Measurements from ENCODE around the gene CST4. TPM values are rescaled to one million over a fixed set of nuclear protein-coding genes. Genes with fewer than 3 reads are reported as not detected.
"Not testable (repeated sequence)": the region's sequence is repeated elsewhere in the genome, so short reads cannot be mapped to it uniquely, and the experiment has no call there.

The CST4 gene
- total RNA-seq, 1 experiment from 2014 or later = not detected

GRCh38 chr20:23637282-23638221 is 51.3 kb downstream of the CST4 start, which contains the start of gene CST3:
TSS of gene CST3 (minus strand) at chr20:23637955. CDS start at chr20:23637862, 93 bp downstream.
- DNase-seq = peak; percentile 93
- H3K36me3 ChIP-seq (replicated peaks; ENCODE audit: control insufficient read depth, insufficient read depth, low read length) = no peaks in the 10 kb centered on the region; the same call in 1 of the 2 replicates
- H3K4me3 ChIP-seq (ENCODE audit: insufficient read depth, low read depth, low read length) = peak within 1 kb of the TSS; percentile 84
- H3K27me3 ChIP-seq (ENCODE audit: control insufficient read depth, insufficient read depth, low read length) = peaks cover 4% of the 10 kb centered on the region; the same call in 1 of the 2 replicates

DNA sequence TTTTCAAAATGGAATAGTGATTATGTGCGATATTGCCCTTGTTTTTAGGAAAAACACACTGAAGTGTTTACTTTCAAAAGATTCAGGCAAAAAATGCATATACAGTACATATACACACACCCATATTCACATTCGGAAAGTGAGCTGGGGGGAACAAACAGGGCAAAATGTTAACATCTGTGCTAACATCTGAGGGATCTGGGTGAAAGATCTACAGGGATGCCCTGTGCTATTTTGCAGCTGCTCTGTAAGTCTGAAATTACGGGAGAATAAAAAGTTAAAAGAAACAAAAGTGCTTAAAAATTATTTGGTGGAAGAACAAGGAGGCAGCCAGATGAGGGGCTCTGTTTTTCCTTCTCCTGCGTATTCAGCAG is 51.9 kb downstream of the CST4 start:
- H3K36me3 ChIP-seq (replicated peaks; ENCODE audit: control insufficient read depth, insufficient read depth, low read length) = no peaks in the 10 kb centered on the region; the same call in 1 of the 2 replicates
- no peak for DNase-seq
- H3K27me3 ChIP-seq (ENCODE audit: control insufficient read depth, insufficient read depth, low read length) = peaks cover 4% of the 10 kb centered on the region; the same call in 1 of the 2 replicates
- H3K4me3 ChIP-seq (ENCODE audit: insufficient read depth, low read depth, low read length) = peak overlapping the region; percentile 84

GRCh38 chr20:23636182-23636907 is 52.5 kb downstream of the CST4 start:
- no peaks in the 10 kb centered on the region; the same call in 1 of the 2 replicates for H3K36me3 ChIP-seq (replicated peaks; ENCODE audit: control insufficient read depth, insufficient read depth, low read length)
- peaks cover 4% of the 10 kb centered on the region; the same call in 1 of the 2 replicates for H3K27me3 ChIP-seq (ENCODE audit: control insufficient read depth, insufficient read depth, low read length)
- DNase-seq = no peak
- peak overlapping the region; percentile 84 for H3K4me3 ChIP-seq (ENCODE audit: insufficient read depth, low read depth, low read length)

GRCh38 chr20:23635768-23636090 is 53.1 kb downstream of the CST4 start:
- H3K27me3 ChIP-seq (ENCODE audit: control insufficient read depth, insufficient read depth, low read length); H3K36me3 ChIP-seq (replicated peaks; ENCODE audit: control insufficient read depth, insufficient read depth, low read length); DNase-seq; H3K4me3 ChIP-seq (ENCODE audit: insufficient read depth, low read depth, low read length): not testable (repeated sequence)

Other genes with a start within 250 kb of the CST4 start
- not detected in 2 replicates for gene CSTL1, start 249.4 kb downstream of the CST4 start, total RNA-seq (2014; rRNA removed; shearing (Covaris generic))
- 0.55 TPM in 1 of 2 replicates, not detected in the other for gene CST11, start 236.2 kb downstream of the CST4 start, total RNA-seq (2014; rRNA removed; shearing (Covaris generic))
- gene CST8, start 197.9 kb downstream of the CST4 start, total RNA-seq (2014; rRNA removed; shearing (Covaris generic)) = not detected in 2 replicates
- not detected in 2 replicates for gene CST9L, start 120.6 kb downstream of the CST4 start, total RNA-seq (2014; rRNA removed; shearing (Covaris generic))
- not detected in 2 replicates for gene CST9, start 83.1 kb downstream of the CST4 start, total RNA-seq (2014; rRNA removed; shearing (Covaris generic))
- 68.5 and 104 TPM in 2 replicates for gene CST3, start 51.1 kb downstream of the CST4 start, total RNA-seq (2014; rRNA removed; shearing (Covaris generic))
- gene CST1, start 61.9 kb upstream of the CST4 start, total RNA-seq (2014; rRNA removed; shearing (Covaris generic)) = 10.5 and 46.0 TPM in 2 replicates
- gene CST2, start 137.7 kb upstream of the CST4 start, total RNA-seq (2014; rRNA removed; shearing (Covaris generic)) = not detected in 2 replicates
- not detected in 2 replicates for gene CST5, start 190.7 kb upstream of the CST4 start, total RNA-seq (2014; rRNA removed; shearing (Covaris generic))

Measured in H7 (cell line).